Thyroid gland (tissue), 4 donors: Measurements from ENCODE around the gene BRD3. TPM values are rescaled to one million over a fixed set of nuclear protein-coding genes. Genes with fewer than 3 reads are reported as not detected.

ENCODE experiments used
- DNase-seq, 2 donors: peaks; one replicate each; pipeline ENCODE4 v3.0.0-alpha.2; 2019
- H3K27ac ChIP-seq, 3 donors: fragments of 200-600 bp; sonication (generic); 1 replicate in 2 of 3; 2 replicates in 1 of 3; pipeline ENCODE4 v1.5.1; 2016 to 2019; ENCODE audit warnings: mild to moderate bottlenecking in 1 of 3, moderate library complexity in 1 of 3
- H3K27me3 ChIP-seq: fragments of 200-600 bp; sonication (generic); one replicate; pipeline ENCODE4 v1.5.1; 2019
- H3K36me3 ChIP-seq, 2 donors: fragments of 200-600 bp; sonication (generic); one replicate each; pipeline ENCODE4 v1.5.1; 2016 to 2019
- H3K4me1 ChIP-seq, 2 donors: fragments of 200-600 bp; sonication (generic); one replicate each; pipeline ENCODE4 v1.5.1; 2017 to 2019
- H3K4me3 ChIP-seq, 3 donors: fragments of 200-600 bp; sonication (generic); replicated peaks in 1 of 3; 1 replicate in 2 of 3; 2 replicates in 1 of 3; pipeline ENCODE4 v1.5.1; 2016; ENCODE audit warnings: mild to moderate bottlenecking in 1 of 3
- H3K9me3 ChIP-seq: fragments of 200-600 bp; sonication (generic); one replicate; pipeline ENCODE4 v1.5.1; 2017
- CTCF ChIP-seq, 6 experiments: fragments of 200-600 bp in 3 of 6; fragments of 450-650 bp in 3 of 6; sonication (generic) in 3 of 6; IDR thresholded peaks; one replicate each; pipeline ENCODE4 v1.5.1; 2016 to 2019; ENCODE audit warnings: antibody characterized with exemption in 6 of 6, mild to moderate bottlenecking in 2 of 6, inconsistent platforms in 1 of 6, moderate library complexity in 1 of 6
- POLR2A ChIP-seq, 2 donors: fragments of 450-650 bp; IDR thresholded peaks; one replicate each; pipeline ENCODE4 v1.6.1; 2017; ENCODE audit warnings: antibody characterized with exemption in 2 of 2, mild to moderate bottlenecking in 2 of 2, moderate library complexity in 1 of 2
- WGBS, 2 donors: methylation state at CpG; one replicate each; pipeline ENCODE4 v1.1.5; 2017; 5-methylcytosine and 5-hydroxymethylcytosine counted together
- intact Hi-C: fragments of 100-400 bp; cut with DNase I; formaldehyde crosslinking; loops from one replicate; pipeline ENCODE4 v1.15.1; 2023
- total RNA-seq, 4 donors: library from RNA; depleted of rRNA; stranded (reverse); fragments of >200 nt; gene quantifications; one replicate each; pipeline ENCODE4 v1.2.3, GENCODE V29; 2016

Gene BRD3
- total RNA-seq, 4 donors from 2014 or later: 21.6 to 42.7 (median 28.7) TPM

GRCh38 chr9:134044944-134045343, 22.9 kb downstream of the BRD3 start:
- TF ChIP-seq POLR2A (IDR thresholded peaks at IDR 0.05) (no peak), CTCF (IDR thresholded peaks at IDR 0.05) (no peak)
- intact Hi-C loops: no loop called here
- Histone ChIP-seq H3K9me3 (no peaks in the 10 kb centered on the region), H3K27me3 (no peaks in the 10 kb centered on the region), H3K4me1 (peaks cover 0 to 8% of the 10 kb centered on the region in 2 donors), H3K27ac (no peak overlapping the region), H3K36me3 (peaks cover 55 to 72% of the 10 kb centered on the region in 2 donors), H3K4me3 (no peak overlapping the region)
- WGBS, 2 donors: 92 to 93% methylated on average over 5 to 10 of the region's 12 CpGs
- no peak for DNase-seq

GRCh38 chr9:134043531-134043988, 24.3 kb downstream of the BRD3 start:
- Histone ChIP-seq H3K9me3 (no peaks in the 10 kb centered on the region), H3K27ac (no peak overlapping the region), H3K27me3 (no peaks in the 10 kb centered on the region), H3K4me3 (no peak overlapping the region), H3K4me1 (peaks cover 0 to 8% of the 10 kb centered on the region in 2 donors), H3K36me3 (peaks cover 52 to 69% of the 10 kb centered on the region in 2 donors)
- WGBS, 2 donors: 88 to 91% methylated on average over 11 of the region's 11 CpGs
- TF ChIP-seq CTCF (IDR thresholded peaks at IDR 0.05): no peak
- no peak for TF ChIP-seq POLR2A (IDR thresholded peaks at IDR 0.05)
- DNase-seq: no peak
- intact Hi-C loops: no loop called here

- TF ChIP-seq CTCF (IDR thresholded peaks at IDR 0.05) (no peak), POLR2A (IDR thresholded peaks at IDR 0.05) (no peak)
- Histone ChIP-seq H3K4me3 (no peak overlapping the region), H3K27me3 (no peaks in the 10 kb centered on the region), H3K27ac (no peak overlapping the region), H3K36me3 (peaks cover 38 to 50% of the 10 kb centered on the region in 2 donors), H3K4me1 (peaks cover 0 to 8% of the 10 kb centered on the region in 2 donors), H3K9me3 (no peaks in the 10 kb centered on the region)
- WGBS, 2 donors: 96 to 98% methylated on average over 13 to 14 of the region's 16 CpGs
- intact Hi-C loops: no loop called here
- DNase-seq: no peak
These were observed 26.2 kb downstream of the BRD3 start for GRCh38 chr9:134041649-134041962.

GRCh38 chr9:134040781-134041648, 26.8 kb downstream of the BRD3 start:
- no peak for DNase-seq
- Histone ChIP-seq H3K27ac (no peak overlapping the region), H3K27me3 (no peaks in the 10 kb centered on the region), H3K36me3 (peaks cover 38 to 51% of the 10 kb centered on the region in 2 donors), H3K4me1 (peaks cover 0 to 8% of the 10 kb centered on the region in 2 donors), H3K4me3 (no peak overlapping the region), H3K9me3 (no peaks in the 10 kb centered on the region)
- 76 to 78% methylated on average over 11 to 12 of the region's 21 CpGs for WGBS, 2 donors
- intact Hi-C loops: no loop called here
- no peak for TF ChIP-seq CTCF (IDR thresholded peaks at IDR 0.05)
- no peak for TF ChIP-seq POLR2A (IDR thresholded peaks at IDR 0.05)

GRCh38 chr9:134040176-134040565, 27.7 kb downstream of the BRD3 start:
- H3K9me3 ChIP-seq: no peaks in the 10 kb centered on the region
- H3K27ac ChIP-seq: no peak overlapping the region
- peaks cover 44 to 51% of the 10 kb centered on the region in 2 donors for H3K36me3 ChIP-seq
- intact Hi-C loops: no loop called here
- H3K27me3 ChIP-seq: no peaks in the 10 kb centered on the region
- DNase-seq: no peak
- 96 to 98% methylated on average over 17 of the region's 17 CpGs for whole genome bisulfite sequencing, 2 donors
- H3K4me3 ChIP-seq: no peak overlapping the region
- peaks cover 0 to 8% of the 10 kb centered on the region in 2 donors for H3K4me1 ChIP-seq
- TF ChIP-seq POLR2A (IDR thresholded peaks at IDR 0.05) (no peak), CTCF (IDR thresholded peaks at IDR 0.05) (no peak)
